Neural progenitor cell (in vitro differentiated cells): ENCODE results near the gene JAK1.

ENCODE experiments used
- CTCF ChIP-seq: fragments of 200-600 bp; sonication (generic); IDR thresholded peaks from 2 replicates; pipeline ENCODE4 v1.5.1; 2017; ENCODE audit warnings: antibody characterized with exemption, mild to moderate bottlenecking
- EZH2 ChIP-seq: fragments of 200-600 bp; sonication (generic); IDR thresholded peaks from 2 replicates; pipeline ENCODE4 v1.6.1; 2017; ENCODE audit warnings: antibody characterized with exemption, mild to moderate bottlenecking, moderate library complexity
- EZH2phosphoT487 ChIP-seq: fragments of 200-600 bp; sonication (generic); IDR thresholded peaks from 2 replicates; pipeline ENCODE4 v1.6.1; 2017; ENCODE audit warnings: antibody characterized with exemption

- no peak for TF ChIP-seq CTCF
- no peak for TF ChIP-seq EZH2
- TF ChIP-seq EZH2phosphoT487, result no peak
Measured at GRCh38 chr1:64877151-64877550, 89.2 kb downstream of the JAK1 start.
